ENCODE measurements around the gene HSPB8.
A peak's percentile ranks its signal among the peaks of the same experiment; 100 is the strongest.

The HSPB8 gene, protein sequence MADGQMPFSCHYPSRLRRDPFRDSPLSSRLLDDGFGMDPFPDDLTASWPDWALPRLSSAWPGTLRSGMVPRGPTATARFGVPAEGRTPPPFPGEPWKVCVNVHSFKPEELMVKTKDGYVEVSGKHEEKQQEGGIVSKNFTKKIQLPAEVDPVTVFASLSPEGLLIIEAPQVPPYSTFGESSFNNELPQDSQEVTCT

DNA sequence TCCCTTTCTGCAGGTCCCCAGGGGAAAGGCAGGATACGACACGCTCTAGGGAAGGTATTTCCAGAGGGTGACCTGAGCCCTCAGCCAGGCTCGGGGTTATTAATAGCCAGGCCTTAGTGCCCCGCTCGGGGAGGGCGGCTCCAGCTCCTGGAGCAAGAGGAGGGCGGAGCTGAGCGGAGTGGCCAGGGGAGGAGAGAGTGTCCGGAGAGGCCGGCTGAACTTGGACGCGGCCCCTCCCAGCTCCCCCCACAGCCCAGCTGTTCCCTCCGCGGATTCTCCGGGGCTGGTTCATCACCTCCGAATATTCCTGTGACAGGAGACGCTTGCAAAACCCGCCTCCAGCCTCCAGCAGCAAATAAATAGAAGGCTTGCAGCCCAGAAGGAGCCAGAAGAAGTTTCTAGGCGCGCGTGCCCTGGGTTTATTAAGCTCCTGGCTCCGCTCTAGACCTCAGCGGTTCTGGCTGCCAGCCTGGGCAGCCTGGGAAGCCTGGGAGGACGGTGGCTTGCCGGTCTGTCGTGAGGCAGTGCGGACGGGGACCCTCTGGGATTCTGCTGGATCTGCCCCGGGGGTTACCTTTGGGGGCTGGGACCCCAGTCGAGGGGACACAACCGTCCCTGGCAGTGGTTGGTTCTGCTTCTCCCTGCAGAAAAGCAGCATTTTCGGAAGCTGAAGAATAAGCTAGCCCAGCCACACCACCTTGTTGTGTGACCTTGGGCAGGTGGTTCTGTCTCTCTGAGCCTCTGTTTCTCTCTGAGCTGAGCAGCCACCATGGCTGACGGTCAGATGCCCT lies at the start of gene HSPB8:
TSS of gene HSPB8 (plus strand) at position 388 of the 791 bp plus-strand sequence. CDS start at position 770, 382 bp downstream.
- no peak for DNase-seq

DNA sequence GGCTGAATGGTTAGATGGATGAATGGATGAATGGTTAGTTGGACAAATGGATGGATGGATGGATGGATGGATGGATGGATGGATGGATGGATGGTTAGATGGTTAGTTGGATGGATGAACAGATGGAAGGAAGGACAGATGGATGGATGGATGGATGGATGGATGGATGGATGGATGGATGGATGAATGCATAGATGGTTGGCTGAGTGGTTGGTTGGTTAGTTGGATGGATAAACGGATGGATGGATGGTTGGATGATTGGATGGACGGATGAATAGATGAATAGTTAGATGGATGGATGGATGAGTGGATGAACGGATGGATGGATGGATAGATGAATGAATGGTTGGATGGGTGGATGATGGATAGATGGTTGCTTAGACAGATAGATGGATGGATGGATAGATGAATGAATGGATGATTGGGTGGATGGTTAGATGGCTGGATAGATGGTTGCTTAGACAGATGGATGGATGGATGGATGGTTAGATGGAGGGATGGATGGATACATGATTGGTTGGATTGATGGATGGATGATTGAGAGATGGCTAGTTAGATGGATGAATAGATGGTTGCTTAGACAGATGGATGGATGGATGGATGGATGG lies 48.8 kb upstream of the HSPB8 start:
- DNase-seq, result no peak

DNA sequence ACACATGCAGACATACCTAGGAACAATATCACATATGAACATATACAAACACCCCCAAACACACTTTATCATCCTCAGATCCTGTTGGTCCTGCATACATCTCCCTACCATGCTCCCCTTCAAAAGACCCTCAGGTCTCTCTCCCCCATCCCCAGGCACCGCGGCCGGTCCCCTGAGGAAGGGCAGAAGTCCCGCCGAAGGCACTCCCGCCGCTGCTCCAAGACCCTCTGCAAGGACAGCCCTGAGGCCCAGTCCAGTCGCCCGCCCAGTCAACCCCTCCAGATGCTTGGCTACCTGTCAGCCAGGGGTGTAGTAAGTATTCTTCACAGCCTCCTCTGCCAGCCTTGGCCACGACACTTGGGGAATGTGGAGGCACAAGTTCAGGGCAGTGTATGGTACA lies 48.2 kb upstream of the HSPB8 start:
- DNase-seq, result no peak

DNA sequence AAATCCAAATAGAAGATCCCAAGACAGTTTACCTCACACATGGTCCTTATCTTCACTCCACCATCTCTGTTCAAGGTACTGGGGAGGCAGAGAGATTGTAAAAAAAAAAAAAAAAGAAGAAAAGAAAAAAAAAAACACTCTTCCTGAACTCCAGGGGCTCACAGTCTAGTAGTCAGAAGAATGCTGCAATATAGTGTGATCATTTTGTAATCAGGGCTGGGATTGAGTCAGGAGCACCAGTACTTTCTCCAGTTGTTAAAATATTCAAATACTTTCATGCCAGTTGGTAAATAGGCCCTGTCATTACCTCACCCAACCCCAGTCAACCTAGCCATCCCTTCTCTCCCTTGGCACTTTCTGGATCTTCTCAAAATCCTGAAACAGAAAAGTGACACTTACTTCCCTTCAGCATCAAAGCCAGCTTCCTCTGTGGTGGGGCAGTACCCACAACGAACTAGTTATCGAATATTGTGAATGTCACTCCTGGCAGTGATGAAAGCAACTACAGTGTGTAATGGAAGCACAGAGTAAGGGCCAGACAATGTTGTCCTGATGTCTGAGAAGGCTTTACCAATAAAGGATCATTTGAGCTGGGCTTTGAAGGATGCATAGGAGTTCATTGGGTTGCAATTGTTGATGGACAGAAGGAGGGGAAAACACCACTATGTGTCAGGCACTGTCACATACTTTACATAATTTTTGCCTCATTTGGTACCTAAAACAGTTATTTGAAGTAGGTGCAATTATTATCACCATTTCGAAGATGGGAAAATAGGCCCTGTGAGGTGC lies 44.3 kb upstream of the HSPB8 start:
- DNase-seq, result no peak

DNA sequence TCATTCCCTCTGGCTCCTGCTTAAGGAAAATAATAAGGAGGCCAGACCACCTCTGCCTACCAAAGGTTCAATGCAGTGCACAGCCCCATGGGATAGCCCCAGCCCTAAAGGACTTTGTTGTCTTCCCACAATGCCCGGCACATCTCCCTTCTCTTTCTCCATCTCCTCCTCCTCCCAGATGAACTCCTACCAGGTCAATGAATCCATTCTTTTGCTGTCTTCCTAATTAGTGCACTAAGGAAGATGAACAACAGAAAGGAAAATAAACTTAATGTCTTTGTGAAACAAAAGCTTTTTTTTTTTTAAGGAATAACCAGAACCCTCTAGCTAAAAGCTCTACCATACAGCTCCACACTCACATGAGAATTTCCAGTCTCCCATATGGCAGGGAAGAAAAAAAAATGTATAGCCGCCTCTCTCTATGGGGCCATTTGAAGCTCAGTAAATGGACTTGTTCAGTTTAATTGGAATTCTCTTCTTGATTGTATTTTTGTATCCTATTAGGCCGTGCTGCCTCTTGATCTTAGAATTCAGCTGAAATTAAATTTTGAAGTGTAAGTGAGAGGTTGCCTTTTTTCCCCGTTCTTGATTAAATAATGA lies 41.8 kb upstream of the HSPB8 start:
- DNase-seq, result no peak

DNA sequence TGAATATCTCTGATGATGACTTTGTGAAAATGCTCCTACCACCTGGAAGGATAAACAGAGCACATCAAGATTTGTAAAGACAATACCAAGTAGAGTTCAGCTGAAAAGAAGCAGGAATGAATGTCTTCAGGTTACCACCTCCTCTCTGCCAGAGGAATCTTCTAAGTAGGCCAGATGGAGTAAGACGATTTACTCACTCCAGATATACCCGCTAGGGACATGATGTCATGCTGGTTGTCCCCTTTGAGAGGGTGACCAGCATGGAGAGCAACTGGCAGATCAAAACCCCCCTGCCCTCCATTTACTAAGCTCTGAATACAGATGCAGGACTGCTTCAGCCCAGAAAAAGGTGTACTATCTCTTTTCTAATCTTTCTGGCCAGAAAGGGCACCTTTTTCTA lies 39.3 kb upstream of the HSPB8 start:
- DNase-seq, result no peak

DNA sequence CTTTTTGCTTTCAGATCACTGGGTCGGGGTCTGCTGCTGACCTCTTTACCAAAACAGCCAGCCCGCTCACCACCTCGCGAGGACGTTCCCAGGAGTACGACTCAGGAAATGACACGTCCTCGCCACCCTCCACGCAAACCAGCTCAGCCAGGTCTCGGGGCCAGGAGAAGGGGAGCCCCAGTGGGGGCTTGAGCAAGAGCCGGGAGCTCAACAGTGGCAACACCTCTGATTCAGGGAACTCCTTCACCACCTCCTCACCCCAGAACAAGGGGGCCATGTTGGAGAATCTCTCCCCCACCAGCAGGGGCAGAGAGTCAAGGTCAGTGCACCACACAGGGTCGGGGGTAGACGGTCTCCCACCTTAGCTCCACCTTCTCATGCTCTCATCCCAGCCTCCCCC lies 33.4 kb upstream of the HSPB8 start:
- DNase-seq, result no peak

DNA sequence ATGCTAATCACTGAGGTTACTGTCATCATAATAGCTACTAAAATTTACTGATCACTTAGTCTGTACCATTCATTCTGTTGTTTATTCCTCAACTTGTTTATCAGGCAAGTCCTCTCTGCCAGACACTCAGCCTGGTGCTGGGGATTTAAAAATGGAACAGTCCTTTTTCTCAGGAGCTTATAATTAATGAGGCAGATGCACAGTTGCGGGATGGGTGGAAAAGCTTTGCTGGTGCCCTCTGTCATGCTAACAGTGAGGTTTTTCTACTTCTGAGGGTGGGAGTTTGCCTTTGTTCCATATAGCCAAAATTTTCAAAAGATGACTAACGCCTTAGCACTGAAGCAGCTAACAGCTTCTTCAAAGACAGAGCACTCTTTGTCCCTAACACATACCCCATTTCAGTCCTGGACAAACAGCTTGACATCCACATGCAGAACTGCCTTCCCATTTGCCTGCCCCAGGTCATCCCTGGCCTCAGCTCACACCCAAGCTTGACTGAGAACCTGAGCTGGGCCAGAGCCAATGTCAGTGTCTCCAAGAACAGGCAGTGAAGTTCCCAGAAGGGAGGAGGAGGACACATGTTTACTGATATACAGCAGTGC lies 30.8 kb upstream of the HSPB8 start:
- no peak for DNase-seq

DNA sequence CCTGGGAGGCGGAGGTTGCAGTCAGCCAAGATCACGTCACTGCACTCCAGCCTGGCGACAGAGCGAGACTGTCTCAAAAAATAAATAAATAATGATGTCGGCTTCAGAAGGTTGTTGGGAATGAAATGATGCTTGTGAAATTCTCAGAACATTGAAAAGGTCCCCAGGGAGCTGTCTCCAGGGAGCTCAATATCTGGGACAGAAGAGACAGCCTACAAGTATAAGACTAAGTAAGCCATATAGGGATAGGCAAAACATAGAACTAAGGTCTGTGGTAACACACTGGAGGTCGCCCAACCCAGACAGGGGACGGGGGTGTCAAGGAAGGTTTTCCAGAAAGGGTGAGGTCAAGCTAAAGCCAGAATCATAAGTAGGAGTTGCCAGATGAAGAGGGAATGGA lies 29.5 kb upstream of the HSPB8 start:
- no peak for DNase-seq

DNA sequence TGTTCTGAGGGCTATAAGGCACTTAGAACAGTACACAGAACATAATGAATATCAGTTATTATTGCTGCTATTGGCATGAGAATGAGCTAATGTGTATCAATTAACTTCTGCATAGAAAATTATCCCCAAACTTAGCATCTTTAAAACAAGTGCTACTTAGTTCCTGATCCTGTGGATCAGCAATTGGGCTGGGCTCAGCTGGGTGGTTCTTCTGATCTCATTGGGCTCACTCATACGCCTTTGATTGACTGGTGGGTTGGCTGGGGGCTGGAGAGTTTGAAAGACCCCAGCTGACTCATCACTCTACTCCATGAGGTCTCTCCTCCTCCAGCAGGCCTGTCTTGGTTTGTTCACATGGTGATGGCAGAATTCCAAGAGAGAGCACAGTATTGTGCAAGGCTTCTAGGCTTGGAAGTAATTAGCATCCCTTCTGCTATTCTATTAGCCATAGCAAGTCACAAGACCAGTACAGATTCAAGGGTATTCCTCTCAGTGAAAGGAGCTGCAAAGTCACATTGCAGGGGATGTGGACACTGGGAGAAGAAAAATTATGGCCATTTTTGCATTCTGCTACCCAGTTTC lies 27.2 kb upstream of the HSPB8 start:
- DNase-seq, result no peak

DNA sequence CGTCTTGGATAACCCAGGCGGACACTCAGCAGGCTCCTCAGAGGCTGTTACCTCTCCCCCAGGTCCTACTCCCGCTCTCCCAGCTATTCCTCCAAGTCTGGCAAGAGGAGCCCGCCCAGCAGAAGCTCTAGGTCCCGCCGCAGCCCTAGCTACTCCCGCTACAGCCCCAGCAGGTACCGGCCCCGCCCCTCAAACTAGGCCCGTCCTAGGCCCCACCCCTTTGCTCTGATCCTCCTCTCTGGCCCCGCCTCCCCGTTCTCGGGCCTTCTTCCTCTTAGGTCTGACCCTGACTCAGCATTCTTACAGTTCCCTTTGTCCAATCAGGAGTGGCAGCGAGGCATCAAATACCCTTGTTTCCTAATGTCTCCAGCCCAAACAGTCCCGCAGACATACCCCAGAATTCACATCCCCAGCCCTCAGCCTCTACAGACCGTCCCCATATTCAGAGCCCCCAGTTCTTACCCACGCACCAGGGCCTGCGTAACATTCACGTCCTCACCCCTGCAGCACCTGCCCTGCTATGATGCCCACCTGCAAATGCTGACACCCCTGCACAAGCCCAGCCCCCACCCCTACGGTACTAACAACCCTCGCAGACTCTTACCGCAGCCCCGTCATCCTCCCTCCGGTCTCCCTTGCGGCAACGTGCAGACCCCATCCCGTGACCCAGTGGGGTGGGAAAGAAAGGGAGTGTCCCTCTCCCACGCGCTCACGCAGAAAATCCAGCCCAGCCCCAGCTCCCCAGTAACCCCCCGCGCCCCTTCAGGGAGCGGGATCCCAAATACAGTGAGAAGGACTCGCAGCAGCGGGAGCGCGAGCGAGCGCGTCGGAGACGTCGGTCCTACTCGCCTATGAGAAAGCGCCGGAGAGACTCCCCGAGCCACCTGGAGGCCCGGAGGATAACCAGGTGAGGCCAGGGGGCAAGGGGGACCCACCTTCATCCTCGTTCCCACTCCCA lies 25.0 kb upstream of the HSPB8 start:
- DNase-seq, result peak; percentile 32 to 57 (median 45)

DNA sequence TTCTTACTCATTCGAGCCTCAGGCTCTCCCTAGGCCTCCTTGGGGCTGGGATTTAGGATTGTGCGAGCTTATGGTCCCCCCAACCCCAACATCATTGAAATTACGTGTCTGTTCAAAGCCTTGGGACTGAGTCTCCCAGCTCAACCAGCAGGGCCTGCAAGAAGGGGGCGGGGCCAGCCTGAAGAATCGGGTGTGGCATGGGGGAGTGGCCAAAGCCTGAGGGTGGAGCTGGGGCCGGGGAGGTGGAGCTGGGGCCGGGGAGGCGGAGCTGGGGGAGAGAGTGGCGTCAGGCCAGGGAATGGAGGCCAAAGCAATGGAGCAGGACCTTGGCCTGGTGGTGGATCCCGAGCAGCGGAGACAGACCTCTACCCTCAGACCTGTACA lies 24.3 kb upstream of the HSPB8 start:
- no peak for DNase-seq

DNA sequence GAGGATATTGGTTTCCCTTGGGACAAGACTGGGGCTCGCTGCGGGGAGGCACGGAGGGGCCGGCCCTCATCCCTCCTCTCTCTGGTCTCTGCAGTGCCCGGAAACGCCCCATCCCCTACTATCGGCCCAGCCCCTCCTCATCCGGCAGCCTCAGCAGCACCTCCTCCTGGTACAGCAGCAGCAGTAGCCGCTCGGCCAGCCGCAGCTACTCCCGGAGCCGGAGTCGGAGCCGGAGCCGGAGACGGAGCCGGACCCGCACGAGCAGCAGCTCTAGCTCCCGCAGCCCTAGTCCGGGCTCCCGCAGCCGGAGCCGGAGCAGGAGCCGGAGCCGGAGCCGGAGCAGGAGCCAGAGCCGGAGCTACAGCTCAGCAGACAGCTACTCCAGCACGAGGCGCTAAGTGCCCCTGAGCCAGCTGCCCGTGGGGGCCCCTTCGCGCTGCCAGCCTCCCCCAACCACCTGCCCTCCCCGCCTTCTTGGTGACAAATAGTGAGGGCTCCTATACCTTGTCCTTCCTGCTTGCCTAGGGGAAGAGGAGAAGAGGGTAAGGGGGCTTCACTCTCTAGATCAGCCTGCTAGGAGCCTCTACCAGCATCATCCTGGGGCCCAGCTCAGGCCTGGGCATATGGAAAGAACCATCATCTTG lies 22.2 kb upstream of the HSPB8 start:
- no peak for DNase-seq

DNA sequence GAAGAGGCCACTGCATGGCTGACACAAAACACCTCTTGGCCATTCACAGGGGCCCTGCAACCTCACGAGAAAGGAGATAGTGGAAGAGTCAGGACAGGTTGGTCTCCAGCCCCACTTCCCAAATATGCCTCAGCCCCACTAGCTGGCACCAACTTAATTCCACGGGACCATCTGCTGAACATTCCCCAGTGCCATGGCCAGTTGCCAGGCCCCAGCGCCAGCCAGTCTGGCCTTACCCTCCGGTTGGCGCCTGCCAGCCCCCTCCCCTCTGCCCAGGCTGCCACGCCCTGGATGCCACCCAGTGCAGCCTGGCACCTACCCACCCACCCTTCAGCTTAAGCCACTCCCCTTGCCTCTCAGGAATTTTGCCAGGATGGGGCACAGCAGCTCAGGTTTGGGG lies 21.2 kb upstream of the HSPB8 start:
- no peak for DNase-seq

DNA sequence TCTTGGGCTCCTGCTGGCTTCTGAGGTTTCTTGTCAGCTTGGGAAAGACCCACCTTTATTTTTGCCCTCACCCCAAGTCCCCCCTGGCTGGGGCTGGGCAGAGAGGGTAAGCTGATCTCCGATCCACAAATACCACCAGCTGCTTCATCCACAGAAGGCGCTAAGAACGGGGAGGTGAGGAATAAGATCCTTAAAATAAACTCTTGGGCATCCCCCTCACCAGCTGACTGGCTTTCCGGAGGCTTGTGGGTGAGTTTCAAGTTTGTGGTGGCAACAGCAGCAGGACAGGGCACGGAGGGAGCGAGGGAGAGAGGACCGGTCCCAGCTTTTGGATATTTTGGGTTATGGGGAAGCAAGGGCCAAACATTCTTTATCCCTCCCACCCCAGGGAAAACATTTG lies 20.8 kb upstream of the HSPB8 start:
- DNase-seq, result no peak

DNA sequence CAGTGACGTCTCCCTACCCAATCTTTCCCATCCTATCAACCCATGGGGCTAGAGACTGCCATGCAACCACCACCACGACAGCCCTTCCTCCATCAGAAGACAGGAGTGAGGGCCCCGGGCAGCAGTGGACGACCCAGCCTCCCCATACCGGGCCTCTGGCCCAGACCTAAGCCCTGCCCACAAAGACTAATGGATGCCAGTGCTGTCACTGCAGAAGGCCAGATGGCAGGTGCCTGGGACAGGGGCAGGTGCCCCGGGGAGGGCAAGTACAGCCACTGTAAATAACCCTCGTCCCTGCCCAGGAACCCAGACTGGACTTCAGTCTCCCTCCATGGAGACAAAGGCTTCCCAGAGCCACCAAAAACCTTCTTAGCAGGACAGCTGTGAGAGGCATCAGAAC lies 20.3 kb upstream of the HSPB8 start:
- no peak for DNase-seq

DNA sequence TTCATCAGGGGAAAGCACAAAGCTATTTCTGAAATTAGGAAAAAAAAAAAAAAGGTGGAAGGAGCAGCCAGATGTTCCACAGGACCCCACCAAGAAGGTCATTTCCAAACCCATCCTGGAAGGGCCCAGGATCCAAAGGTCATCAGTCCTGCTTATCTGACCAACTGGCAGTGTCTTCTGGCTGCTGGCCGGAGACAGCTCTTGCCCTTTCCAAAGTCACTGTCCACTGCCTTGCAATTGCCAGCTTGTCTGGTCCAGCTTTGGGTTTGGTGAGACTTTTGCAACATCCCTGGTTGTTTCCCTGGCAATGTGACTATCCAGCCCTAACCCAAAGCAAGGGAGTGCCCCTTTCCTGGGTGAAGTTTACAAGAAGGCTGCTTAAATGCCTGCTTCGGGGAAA lies 18.9 kb upstream of the HSPB8 start:
- DNase-seq, result no peak

DNA sequence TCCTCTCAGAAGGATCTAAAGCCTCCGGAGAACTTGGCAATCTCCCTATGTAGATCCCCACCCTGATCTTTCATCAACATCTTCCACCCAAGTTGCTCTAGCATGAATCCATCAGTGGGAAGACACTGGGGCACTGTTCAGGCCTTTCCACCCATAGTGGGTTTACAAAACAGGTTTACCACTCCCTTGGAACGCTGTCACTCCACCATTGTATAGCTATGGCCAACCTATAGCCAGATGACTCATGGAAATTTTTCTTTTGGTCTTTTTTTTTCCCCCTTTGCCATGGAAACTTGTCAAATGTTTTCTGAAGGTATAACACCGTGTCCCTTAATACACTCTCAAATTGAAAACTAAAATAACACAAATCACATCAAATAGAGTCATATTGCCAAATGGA lies 10.8 kb upstream of the HSPB8 start:
- DNase-seq, result no peak

DNA sequence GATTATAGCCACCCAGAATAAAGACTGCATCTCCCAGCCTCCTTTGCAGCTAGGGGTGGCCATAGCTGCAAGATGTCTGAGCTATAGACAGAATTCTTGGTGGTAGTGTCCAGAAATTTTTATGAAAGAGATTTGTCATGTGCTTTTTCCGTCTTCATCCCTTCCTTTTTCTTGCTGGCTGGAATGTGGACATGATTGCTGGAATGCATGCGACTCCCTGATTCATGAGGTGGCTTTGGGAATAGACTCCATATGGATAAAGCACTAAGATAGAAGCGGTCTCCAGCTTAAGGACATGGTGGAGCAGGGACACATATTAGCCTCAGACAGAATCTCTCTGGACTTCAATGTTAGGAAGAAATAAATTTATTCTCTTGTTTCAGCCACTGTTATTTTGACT lies 10.0 kb upstream of the HSPB8 start:
- DNase-seq, result no peak

DNA sequence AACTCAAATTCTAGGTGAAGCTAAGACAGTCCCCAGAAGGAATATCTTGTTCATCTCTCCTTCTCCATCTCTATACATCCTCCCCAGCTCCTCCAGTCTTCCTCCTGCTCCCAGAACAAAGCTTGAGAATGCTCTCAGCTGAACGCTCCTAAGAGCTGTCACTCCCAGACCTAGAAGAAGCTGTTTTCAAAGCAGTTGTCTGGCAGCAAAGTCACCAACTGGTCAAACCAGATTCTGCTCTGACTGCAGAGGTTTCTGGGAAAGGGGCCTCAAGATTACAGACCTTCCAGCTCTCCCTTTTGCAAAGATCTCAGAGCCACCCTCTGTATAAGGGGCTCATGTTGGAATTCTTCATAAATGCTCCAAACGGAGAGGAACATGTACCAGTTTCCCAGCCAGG lies 9.6 kb upstream of the HSPB8 start:
- DNase-seq, result no peak

DNA sequence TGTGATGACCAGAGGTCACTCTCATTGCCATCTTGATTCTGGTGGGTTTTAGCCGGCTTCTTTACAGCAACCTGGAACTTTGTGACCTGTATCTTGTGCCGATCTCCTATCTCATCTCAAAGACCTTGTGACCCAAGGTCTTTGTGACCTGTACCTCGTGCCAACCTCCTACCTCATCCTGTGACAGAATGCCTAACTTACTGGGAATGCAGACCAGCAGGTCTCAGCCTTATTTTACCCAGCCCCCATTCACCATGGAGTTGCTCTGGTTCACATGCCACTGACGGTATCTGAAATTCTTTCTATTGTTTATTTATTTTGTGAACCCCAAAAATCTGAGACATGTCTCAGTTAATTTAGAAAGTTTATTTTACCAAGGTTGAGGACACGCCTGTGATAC lies 7.4 kb upstream of the HSPB8 start:
- no peak for DNase-seq

Data from suppressor macrophage treated with lipopolysaccharide for 1 hour (primary cell).